Brain microvascular endothelial cell (primary cell): ENCODE data around the gene WDR77.

ENCODE experiments used
- DNase-seq: peaks from one replicate; pipeline ENCODE4 v3.0.0-alpha.2; 2020
- H3K27ac ChIP-seq: fragments of 250-450 bp; sonication (Bioruptor Pico); 2 replicates; pipeline ENCODE4 v1.5.1; 2020; ENCODE audit warnings: mild to moderate bottlenecking, moderate library complexity
- H3K27me3 ChIP-seq: fragments of 250-450 bp; sonication (Bioruptor Pico); replicated peaks from 2 replicates; pipeline ENCODE4 v1.5.1; 2020; ENCODE audit warnings: mild to moderate bottlenecking
- H3K36me3 ChIP-seq: fragments of 250-450 bp; sonication (Bioruptor Pico); replicated peaks from 2 replicates; pipeline ENCODE4 v1.5.1; 2020; ENCODE audit warnings: mild to moderate bottlenecking
- H3K4me3 ChIP-seq: 2 replicates; pipeline ENCODE4 v1.5.1; 2011; ENCODE audit warnings: low read depth, mild to moderate bottlenecking, control low read depth, low read length, moderate library complexity
- CTCF ChIP-seq: IDR thresholded peaks from 2 replicates; pipeline ENCODE4 v1.5.1; 2011; ENCODE audit warnings: low read depth, mild to moderate bottlenecking, moderate library complexity, low read length, control low read depth, inconsistent platforms; ENCODE audit errors: missing control alignments
- in situ Hi-C: cut with HindIII; loops from 2 replicates; pipeline ENCODE4 v1.10.0; 2017; ENCODE audit warnings: low sequenced_read_pairs, low pct_ligation_motif_present

WDR77 gene

DNA sequence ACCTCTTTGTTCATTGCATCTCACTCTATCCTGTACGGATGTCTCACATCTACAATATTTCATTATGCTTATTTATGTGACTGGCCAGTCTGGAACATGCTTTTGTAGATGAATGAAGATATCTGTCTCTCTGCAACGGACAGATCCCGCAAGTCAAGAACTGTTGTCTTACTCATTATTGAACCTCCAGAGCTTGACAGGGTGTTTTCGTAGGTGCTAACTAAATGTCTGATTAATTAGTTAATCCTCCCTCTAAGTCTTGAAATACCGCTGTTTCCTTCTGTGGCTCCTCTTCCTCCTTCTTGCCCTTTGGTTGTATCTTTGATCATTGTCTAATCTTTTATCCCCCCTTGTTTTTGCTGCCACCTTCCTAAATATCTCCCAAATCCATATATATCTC lies 21.5 kb upstream of the WDR77 start:
- DNase-seq: no peak
- H3K27me3 ChIP-seq: no peaks in the 10 kb centered on the region
- H3K36me3 ChIP-seq: peaks cover 5% of the 10 kb centered on the region
- no peak overlapping the region for H3K4me3 ChIP-seq
- no peak overlapping the region for H3K27ac ChIP-seq
- in situ Hi-C loops: no loop called here
- TF ChIP-seq CTCF: no peak

DNA sequence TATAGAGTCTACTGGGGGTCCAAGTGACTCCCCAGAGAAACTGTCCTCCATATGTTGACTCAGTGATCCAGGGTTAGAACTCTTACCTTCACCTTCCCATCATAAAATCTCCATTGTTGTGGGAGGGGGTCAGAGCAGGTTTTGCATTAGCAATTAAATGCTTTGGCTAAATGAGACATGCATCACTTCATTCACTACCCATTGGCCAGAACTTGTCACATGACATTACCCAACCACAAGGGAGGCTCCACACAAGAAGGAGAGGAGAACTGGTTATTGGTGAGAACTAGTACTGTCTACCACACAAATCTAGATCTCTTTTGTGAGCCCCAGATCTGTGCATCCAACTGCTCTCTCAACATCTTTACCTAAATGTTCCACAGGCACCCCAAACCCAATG lies 20.5 kb upstream of the WDR77 start:
- TF ChIP-seq CTCF: no peak
- H3K27me3 ChIP-seq: no peaks in the 10 kb centered on the region
- in situ Hi-C loops: no loop called here
- no peak overlapping the region for H3K4me3 ChIP-seq
- DNase-seq: no peak
- H3K27ac ChIP-seq: no peak overlapping the region
- peaks cover 5% of the 10 kb centered on the region for H3K36me3 ChIP-seq

DNA sequence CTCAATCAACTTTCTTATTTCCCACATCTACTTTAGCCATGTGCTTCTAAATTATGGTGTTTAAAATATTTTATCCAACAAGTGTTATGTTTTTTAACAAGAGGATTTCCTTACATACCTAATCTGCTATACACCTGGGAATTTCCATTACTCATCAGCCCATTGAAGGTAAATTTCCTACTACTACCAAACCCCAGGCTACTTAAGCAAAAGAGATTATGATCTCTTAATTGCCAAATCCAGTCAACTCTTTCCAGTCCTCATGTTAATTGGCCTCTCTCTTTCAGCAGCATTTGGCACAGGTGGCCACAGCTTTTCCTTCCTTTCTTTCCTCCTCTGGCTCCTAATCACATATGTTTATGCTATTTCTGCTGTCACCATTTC lies 19.7 kb upstream of the WDR77 start:
- DNase-seq: no peak
- TF ChIP-seq CTCF: no peak
- no peaks in the 10 kb centered on the region for H3K27me3 ChIP-seq
- H3K36me3 ChIP-seq: peaks cover 5% of the 10 kb centered on the region
- H3K4me3 ChIP-seq: no peak overlapping the region
- H3K27ac ChIP-seq: no peak overlapping the region
- in situ Hi-C loops: no loop called here

- Histone ChIP-seq H3K27me3 (no peaks in the 10 kb centered on the region), H3K27ac (no peak overlapping the region), H3K36me3 (peaks cover 5% of the 10 kb centered on the region), H3K4me3 (no peak overlapping the region)
- no peak for DNase-seq
- in situ Hi-C loops: no loop called here
- TF ChIP-seq CTCF: no peak
Measured at GRCh38 chr1:111467865-111468716, 19.0 kb upstream of the WDR77 start.

DNA sequence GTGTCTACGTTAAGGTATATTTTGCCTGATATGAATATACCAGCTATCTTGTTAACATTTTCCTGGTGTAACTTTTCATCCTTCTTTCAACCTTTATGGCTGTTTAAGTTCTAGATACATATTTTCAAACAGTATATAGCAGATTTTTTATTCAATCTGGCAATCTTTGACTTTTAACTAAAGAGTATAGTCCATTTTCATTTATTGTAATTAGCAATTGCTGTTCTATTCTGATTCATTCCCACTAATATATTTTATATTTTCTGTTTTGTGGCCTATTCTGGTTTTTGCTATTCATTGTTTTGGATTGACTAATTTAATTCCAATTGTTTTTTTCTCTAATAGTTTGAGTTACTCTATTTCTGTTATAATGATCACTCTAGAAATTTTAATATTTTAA lies 17.4 kb upstream of the WDR77 start:
- peaks cover 17% of the 10 kb centered on the region for H3K36me3 ChIP-seq
- no peak overlapping the region for H3K4me3 ChIP-seq
- H3K27me3 ChIP-seq: no peaks in the 10 kb centered on the region
- no peak for DNase-seq
- in situ Hi-C loops: no loop called here
- TF ChIP-seq CTCF: no peak
- H3K27ac ChIP-seq: no peak overlapping the region

DNA sequence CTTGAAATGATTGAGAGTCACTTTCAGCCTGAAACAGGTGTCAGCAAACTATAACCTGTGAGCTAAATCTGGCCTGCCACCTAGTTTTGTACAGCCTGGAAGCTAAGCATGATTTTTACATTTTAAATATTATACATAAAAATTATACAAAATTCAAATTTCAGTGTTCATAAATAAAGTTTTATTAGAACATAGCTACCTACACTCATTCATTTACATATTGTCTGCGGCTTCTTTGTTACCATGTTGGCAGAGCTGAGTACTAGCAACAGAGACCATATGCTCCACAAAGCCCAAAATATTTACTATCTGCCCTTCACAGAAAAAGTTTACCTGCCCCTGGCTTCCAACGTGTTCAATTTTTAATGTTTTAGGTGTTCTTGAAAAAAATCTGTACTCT lies 16.7 kb upstream of the WDR77 start:
- no peak for DNase-seq
- in situ Hi-C loops: no loop called here
- TF ChIP-seq CTCF: no peak

More for the DNA sequence above, 16.7 kb upstream of the WDR77 start:
- Histone ChIP-seq H3K27ac (no peak overlapping the region), H3K4me3 (no peak overlapping the region), H3K27me3 (no peaks in the 10 kb centered on the region), H3K36me3 (peaks cover 22% of the 10 kb centered on the region)
